HG03045 (cell line): Measurements from ENCODE around the gene PRDM2.
"Not testable (repeated sequence)": the region's sequence is repeated elsewhere in the genome, so short reads cannot be mapped to it uniquely, and the experiment has no call there.

Source experiments
- ATAC-seq: cut with Tn5 transposase; IDR thresholded peaks from one replicate; pipeline ENCODE4 v1.9.1; 2021; ENCODE audit warnings: mild to moderate bottlenecking, moderate library complexity; ENCODE audit not compliant: unreplicated experiment

PRDM2 gene, protein sequence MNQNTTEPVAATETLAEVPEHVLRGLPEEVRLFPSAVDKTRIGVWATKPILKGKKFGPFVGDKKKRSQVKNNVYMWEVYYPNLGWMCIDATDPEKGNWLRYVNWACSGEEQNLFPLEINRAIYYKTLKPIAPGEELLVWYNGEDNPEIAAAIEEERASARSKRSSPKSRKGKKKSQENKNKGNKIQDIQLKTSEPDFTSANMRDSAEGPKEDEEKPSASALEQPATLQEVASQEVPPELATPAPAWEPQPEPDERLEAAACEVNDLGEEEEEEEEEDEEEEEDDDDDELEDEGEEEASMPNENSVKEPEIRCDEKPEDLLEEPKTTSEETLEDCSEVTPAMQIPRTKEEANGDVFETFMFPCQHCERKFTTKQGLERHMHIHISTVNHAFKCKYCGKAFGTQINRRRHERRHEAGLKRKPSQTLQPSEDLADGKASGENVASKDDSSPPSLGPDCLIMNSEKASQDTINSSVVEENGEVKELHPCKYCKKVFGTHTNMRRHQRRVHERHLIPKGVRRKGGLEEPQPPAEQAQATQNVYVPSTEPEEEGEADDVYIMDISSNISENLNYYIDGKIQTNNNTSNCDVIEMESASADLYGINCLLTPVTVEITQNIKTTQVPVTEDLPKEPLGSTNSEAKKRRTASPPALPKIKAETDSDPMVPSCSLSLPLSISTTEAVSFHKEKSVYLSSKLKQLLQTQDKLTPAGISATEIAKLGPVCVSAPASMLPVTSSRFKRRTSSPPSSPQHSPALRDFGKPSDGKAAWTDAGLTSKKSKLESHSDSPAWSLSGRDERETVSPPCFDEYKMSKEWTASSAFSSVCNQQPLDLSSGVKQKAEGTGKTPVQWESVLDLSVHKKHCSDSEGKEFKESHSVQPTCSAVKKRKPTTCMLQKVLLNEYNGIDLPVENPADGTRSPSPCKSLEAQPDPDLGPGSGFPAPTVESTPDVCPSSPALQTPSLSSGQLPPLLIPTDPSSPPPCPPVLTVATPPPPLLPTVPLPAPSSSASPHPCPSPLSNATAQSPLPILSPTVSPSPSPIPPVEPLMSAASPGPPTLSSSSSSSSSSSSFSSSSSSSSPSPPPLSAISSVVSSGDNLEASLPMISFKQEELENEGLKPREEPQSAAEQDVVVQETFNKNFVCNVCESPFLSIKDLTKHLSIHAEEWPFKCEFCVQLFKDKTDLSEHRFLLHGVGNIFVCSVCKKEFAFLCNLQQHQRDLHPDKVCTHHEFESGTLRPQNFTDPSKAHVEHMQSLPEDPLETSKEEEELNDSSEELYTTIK (N-terminal part only)

DNA sequence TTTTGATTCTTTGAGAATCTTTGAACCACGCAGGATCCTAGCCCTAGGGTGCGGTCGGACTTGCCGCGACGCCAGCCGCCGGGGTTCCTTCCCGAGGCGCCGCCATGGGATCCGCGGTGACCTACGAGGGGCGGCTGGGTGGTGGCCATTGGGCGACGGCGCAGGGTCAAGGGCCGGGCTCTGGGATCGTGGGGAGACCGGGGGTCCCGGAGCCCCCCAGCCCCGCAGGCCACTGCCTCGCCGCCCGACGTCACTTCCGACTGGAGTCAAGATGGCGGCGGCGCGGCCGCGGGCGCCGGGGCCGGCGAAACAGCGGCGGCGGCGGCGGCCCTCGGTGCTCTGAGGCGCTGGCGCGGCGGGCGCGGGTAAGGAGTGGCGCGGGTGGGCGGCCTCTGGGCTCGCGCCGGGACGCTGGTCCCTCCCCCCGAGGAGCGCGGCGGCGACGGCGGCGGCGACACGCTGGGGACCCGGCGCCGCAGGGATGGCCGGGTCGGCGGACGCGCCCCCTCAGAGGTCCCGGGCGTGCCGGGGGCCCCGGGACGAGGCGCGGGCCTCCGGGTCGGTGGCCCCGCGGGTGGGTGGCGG, at the start of gene PRDM2:
TSS of gene PRDM2 (plus strand) at position 253 of the 585 bp plus-strand sequence. CDS start 15,418 bp downstream, outside the sequence.
- peak; percentile 54 for ATAC-seq

- ATAC-seq: no peak
Observed at GRCh38 chr1:13651279-13651678, 48.7 kb upstream of the PRDM2 start.

GRCh38 chr1:13652238-13652637, 47.8 kb upstream of the PRDM2 start:
- ATAC-seq: no peak

DNA sequence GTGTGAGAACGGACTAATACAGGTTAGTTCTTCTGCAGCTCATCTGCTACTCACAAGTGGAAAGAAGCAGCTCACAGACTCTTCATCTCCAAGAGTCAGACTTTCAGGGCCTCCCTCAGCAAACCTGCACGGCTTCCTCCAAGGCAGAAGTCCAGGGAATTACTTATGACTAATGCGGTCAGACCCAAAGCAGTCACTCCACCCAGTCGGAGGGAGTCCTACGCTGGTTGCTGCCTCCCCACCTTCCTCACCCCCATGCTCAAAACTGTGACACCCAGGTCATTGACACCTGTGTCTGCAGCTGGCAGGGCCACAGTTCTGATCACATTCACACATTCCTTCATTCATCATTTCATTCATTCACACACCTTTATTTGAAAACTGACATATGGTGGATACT, 38.4 kb upstream of the PRDM2 start:
- no peak for ATAC-seq

DNA sequence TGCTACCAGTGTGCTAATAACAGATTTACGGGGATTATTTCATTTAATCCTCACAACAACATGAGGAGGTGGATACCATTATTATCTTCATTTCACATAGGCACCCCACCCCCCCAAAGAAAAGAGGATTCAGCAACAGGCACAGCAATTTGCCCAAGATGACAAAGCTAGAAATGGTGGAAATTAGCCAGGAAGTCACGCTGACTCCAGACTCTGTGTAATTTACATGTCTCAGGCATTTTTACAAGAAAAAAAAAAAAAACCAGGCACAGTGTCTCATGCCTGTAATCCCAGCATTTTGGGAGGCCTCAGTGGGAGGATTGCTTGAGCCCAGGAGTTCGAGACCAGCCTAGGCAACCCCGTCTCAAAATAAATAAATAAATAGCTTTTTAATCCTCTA, 37.5 kb upstream of the PRDM2 start:
- ATAC-seq: no peak

- ATAC-seq: no peak
Observed at GRCh38 chr1:13663969-13664368, 36.0 kb upstream of the PRDM2 start.

GRCh38 chr1:13664451-13664850, 35.5 kb upstream of the PRDM2 start:
- ATAC-seq: no peak

DNA sequence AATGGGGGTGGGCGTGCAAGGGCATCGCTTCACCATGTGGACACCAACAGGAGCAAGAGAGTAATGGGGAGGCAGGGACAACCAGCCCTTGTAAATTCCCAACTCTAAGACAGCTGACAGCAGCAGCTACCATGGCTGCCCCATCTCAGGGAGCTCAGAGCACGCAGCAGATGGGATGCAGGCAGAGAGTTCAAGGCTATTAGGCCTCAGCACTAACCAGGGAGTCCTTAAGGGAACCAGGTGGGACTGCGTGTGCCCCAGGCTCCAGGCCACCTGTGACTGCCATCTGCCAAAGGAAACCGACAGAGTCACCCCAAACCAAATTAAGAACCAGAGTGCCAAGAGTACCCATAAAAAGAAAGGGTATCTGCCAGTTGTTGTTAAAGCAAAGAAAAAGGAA, 33.7 kb upstream of the PRDM2 start:
- no peak for ATAC-seq

DNA sequence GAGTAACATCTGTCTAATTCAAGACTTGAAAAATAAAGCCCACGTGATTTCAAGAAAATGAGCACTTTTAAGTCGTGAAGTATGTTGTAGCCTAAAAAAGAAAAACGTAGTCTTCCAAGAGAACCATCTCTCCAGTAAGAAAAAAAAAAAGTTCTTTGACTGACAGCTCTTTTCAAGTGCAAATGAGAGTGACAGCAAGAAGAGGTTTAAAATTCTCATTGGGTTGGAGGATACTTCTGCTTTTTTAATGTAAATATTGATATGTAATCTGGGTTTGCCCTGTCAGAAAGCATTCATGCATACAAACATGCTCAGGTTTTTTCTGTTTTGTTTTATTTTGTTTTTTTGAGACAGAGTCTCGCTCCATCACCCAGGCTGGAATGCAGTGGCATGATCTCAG, 32.3 kb upstream of the PRDM2 start:
- no peak for ATAC-seq

DNA sequence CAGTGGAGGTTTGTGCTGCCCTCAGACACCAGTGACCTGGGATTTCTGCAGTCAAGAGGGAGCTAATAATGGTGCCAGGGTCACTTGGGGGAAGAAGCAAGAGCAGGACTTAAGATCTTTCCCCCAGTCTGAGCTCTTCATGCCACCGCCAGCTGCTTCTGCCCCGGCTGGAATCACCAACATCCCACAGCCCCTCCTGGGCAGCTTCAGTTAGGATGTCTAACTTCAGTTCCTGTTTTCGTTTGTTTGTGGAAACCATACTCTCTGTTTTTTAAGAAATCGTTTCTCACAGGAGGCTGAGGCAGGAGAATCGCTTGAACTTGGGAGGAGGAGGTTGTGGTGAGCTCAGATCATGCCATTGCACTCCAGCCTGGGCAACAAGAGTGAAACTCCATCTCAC, 25.6 kb upstream of the PRDM2 start:
- no peak for ATAC-seq

GRCh38 chr1:13675151-13675651, 24.8 kb upstream of the PRDM2 start:
- no peak for ATAC-seq

DNA sequence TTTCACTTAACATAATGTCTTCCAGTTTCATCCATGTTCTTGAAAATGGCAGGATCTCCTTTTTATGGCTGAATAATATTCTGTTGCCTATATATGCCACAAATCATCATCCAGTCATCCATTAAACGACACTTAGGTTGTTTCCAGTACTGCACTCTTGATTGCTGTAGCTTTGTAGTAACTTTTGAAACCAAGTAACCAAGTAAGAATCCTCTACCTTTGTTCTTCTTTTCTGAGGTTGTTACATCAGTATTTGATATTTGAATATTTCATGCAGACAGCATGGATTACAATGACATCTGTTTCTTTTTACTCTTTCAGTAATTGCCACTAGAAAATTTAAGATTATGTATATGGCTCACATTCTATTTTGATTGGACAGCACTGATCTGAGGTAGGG, 22.1 kb upstream of the PRDM2 start:
- no peak for ATAC-seq

- ATAC-seq: no peak
Observed at GRCh38 chr1:13679651-13680050, 20.3 kb upstream of the PRDM2 start.

DNA sequence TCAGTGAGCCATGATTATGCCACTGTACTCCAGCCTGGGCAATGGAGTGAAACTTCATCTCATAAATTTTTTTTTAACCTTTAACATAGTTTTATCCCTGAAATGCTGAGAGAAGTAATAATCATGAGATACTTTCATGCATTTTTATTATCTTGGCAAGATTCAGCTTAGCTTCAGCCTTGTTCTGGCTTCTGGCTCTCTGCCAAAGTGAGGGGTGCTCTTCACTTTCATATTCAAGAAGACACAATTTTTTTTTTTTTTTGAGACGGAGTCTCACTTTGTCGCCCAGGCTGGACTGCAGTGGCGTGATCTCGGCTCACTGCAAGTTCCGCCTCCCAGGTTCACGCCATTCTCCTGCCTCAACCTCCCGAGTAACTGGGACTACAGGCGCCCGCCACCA, 19.4 kb upstream of the PRDM2 start:
- ATAC-seq: not testable (repeated sequence)

DNA sequence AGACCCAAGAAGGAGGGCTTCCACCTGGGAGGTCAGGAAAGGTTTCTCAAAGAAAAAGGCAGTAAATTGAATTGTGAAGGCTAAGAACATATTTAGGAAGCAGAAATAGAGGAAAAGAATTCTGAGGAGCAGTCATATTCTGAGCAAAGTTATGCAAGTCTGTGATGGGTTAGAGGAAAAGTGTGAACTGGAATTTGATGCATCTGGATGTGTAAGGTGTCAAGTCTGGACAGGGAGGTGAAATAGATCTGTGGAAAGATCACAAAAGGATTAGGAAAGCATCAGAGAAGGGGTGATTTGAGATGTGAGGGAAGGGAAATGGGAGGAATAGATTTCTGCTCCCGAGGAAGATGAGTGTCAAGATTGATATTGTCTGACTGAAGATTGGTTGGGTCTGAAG, 18.1 kb upstream of the PRDM2 start:
- no peak for ATAC-seq

- ATAC-seq: no peak
Observed at GRCh38 chr1:13682444-13682843, 17.5 kb upstream of the PRDM2 start.

DNA sequence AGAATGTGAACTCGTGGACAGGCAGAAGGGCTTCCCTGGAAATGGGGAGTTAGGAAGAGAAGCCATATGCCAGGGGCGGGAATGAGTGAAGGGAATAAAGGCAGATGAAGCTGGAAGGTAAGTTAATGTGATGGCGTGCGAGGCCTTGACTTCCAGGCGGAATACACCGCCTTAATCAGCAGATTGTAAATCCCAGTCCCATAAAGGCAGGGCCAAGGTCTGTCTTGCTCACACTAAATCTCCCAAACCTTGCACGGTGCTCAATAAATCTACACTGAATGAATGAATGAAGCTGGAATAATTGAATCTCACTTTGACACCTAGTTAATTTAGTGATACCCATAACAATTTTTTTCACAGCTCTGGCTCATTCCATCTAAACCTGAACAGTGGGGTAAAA, 16.8 kb upstream of the PRDM2 start:
- no peak for ATAC-seq

DNA sequence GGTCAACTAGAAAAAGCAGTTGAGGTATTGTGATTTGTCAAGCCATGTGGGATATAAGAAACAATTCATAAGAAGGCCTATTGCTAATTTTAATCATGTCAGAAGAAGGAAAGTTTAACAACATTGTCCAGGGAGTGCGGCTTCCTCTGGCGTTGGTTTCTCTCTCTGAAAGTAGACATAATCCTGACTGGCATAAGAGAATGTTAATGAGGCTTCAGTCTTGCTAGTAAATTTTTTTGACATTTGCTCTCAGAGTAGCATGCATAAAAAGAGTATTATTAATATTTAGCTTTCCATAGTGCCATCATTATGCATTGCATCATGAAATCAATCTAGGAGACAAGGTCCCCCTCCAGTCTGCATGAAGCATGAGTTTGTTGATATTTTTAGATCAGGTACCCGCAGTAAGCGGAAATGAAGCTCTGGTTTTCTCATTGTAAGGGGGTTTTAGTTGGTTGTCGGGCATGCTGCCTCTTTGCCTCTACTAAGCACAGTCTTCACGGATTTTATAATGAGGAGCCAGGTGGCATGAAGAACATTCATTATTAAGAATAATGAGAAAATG, 12.8 kb upstream of the PRDM2 start:
- no peak for ATAC-seq

DNA sequence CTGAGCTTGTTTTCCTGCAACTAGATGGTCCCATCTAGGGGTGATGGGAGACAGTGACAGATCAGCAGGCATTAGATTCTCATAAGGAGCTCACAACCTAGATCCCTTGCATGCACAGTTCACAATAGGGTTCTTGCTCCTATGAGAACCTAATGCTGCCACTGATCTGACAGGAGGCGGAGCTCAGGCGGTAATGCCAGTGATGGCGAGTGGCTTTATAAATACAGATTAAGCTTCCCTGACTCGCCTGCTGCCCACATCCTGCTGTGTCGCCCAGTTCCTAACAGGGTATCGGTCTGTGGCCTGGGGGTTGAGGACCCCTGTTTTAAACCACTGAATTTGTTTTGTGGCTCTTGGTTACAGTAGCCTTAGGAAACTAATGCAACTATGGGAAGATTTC, 6.9 kb upstream of the PRDM2 start:
- ATAC-seq: not testable (repeated sequence)
